Measurements from ENCODE around the gene AREG.
A peak's percentile ranks its signal among the peaks of the same experiment; 100 is the strongest.

AREG gene

DNA sequence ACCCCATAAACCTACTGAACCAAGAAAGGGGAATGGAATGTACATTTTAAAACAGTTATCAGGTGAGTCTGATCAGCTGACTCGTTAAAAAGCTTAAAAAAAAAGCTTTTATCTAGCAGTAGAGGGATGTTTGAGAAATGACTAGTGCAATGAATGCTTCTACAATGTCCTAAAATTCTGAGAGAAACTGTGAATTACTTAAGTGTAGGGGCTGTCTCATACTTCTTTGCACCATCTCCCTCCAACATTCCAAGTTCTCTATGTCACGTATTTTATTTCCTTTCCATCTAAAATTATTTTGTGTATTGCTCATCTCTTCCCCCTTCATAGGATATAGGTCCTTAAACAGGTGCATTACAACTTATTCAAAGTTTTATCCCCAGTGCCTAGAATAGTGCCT is 11.9 kb upstream of the AREG start:
- no peak for DNase-seq (ENCODE audit: low spot score)

DNA sequence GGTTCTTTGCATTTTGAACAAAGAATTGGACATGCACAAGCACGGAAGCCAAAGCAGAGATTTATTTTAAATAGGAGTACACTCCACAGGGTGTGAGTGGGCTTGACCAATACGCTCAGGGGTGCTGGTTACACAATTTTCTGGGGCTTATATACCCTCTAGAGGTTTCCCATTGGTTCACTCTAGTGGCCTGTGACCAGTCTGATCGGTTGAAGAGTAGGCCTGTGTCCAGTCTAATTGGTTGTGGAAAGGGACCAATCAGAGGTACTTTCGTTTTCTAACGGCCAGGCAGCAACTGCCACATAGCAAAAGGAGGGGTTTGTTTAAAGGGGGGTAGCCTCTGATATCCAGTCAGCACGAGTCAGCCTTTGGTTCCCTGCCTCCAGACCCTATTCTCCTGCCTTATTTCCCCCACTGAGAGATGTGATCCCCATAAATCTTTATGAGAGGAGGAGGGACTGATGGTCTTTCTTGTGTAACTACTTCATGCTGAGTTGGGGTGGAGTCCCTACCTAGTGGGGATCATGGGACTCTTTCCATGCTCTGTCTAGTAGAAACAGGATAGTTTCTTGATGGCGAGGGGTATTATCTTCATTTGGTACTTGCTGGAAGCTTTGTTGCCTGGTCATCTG is 11.3 kb upstream of the AREG start:
- peak; percentile 47 for DNase-seq (ENCODE audit: low spot score)

DNA sequence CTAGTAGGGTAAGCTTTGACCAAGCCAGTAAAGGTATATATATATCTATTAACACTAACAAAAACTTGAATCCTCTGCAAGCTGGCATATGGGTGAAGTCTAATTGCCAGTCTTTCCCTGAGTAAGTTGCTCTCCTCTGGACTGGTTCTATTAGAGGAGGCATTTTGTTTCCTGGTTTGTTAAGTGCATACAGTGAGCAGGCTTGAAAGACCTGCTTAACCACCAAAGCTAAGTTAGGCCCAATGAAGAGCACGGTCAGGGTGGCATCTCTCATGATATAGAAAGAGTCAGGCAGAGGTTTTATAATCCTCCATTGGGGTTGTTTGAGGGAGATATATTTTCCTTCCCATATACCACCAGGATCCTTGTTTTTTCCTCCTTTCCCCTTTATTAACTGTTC is 9.6 kb upstream of the AREG start:
- DNase-seq (ENCODE audit: low spot score) = no peak

DNA sequence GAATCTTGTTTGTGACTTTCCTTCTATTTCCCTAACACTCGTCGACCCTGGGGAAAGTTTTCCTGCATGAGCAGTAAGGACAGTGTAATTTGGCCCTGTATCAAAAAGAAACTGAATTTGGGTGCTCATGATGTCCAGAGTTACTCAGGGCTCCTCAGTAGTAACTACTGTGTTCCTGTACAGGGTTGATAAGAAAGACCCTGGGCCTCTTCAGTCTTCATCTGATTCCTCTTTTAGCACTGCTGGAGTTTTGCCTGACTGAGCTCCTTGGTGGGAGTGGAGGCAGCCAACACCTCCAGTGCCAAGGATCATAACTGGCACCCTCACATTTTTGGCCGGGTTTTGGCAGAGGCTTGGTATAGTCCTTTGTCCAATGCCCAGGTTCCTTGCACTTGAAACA is 7.1 kb upstream of the AREG start:
- no peak for DNase-seq (ENCODE audit: low spot score)

DNA sequence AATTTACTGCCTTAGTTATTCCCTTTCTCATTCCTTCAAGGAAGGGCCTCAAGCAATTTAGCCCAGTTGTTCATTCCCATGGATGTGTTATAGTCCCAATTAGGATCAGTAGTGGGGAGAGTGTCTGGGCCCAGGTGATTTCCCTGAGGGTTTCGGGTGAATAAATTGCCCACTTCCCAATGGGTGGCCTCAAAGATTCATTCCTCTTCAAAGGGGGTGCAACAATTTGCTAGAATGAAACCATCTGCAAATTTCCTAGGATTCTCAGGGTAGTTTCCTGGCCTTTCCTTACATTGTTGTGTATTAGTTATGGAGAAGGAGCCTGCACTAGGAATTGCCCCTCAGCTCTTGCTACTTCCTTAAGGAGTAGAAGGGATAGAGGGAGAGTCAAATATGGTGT is 6.3 kb upstream of the AREG start:
- DNase-seq (ENCODE audit: low spot score) = no peak

DNA sequence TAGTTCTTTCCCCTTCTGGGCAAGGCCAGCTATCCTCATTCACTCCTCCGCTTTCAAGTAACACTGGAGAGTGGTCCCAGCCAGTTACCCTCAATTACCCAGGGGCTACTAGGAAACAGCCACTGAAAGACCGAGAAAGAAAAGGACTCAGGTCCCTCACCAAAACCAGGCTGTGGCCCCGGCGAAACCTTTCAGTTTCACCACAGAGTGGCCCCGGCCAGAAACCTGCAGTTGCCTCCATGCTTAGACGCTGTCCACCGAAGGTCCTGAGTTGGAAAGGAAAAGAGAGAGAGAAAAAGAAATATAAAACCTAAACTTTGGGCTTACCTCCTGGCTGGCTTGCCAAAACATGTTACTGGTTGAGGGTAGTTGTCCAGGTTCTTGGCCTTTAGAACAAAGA is 5.0 kb upstream of the AREG start:
- DNase-seq (ENCODE audit: low spot score) = no peak

DNA sequence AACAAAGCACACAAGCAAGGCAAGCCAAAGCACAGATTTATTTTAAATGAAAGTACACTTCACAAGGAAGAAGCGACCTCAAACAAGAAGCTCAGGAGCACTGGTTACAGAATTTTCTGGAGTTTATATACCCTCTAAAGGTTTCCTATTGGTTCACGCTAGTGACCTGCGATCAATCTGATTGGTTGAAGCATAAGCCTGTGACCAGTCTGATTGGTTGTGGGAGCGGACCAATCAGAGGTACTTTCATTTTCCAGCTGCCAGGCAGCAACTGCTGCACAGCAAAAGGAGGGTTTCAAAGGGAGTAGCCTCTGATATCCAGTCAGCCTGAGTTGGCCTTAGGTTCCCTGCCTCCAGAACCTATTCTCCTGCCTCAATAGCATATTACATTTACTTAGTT is 4.6 kb upstream of the AREG start:
- DNase-seq (ENCODE audit: low spot score) = peak; percentile 19

DNA sequence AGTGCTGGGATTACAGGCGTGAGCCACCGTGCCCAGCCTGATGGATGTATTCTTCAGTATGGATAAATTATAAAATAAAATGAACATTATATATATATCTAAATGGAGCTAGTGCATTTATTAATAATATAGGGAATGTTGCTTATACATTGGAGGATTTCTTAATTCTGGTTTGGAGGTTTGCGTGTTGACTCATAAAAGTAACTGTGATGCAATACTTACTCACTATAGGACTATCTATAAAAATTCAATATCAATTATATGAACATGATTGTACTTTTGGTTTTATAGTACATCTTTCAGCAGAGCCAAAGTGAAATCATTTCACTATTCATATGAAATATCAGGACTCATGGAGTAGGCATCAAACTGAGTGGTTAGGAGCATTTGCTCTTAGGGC is 3.2 kb upstream of the AREG start:
- DNase-seq (ENCODE audit: low spot score) = no peak

DNA sequence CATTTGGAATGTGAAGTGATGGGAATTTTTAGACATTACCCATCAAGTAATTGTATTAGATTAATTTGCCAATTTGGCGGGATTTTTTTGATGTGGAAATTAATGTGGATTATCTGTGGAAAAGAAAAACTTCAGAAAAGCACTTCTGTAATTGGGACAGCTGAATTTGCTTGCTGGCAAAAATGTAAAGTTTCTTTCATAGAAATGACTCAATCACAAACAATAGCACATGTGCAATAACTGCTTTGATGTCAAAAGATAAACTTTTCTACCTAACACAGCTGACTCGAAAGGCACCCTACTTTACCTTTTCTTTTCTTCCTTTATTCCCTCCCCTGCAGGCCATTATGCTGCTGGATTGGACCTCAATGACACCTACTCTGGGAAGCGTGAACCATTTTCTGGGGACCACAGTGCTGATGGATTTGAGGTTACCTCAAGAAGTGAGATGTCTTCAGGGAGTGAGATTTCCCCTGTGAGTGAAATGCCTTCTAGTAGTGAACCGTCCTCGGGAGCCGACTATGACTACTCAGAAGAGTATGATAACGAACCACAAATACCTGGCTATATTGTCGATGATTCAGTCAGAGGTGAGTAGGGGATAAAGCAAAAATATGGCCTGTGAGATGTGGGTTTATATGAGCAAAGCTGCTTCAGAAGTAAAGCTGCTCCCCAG is 1.4 kb downstream of the AREG start:
- DNase-seq (ENCODE audit: low spot score) = no peak

DNA sequence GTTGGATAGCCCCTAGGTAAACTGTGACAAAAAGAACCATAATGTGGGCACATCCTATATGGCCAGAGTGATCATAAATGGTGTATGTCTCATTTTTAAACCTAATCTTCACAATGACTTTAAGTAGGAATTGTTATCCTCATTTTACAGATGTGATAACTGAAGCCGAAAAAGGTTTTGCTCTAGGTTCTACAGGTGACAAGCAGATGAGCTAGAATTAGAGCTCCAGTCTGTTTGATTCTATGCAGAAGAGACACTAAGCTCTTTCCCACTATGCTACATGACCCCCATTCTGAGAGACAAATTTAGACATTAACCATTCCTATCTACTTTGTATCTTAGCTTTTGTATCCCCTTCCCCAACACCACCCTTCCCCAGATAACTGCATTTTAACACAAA is 2.0 kb downstream of the AREG start:
- no peak for DNase-seq (ENCODE audit: low spot score)

DNA sequence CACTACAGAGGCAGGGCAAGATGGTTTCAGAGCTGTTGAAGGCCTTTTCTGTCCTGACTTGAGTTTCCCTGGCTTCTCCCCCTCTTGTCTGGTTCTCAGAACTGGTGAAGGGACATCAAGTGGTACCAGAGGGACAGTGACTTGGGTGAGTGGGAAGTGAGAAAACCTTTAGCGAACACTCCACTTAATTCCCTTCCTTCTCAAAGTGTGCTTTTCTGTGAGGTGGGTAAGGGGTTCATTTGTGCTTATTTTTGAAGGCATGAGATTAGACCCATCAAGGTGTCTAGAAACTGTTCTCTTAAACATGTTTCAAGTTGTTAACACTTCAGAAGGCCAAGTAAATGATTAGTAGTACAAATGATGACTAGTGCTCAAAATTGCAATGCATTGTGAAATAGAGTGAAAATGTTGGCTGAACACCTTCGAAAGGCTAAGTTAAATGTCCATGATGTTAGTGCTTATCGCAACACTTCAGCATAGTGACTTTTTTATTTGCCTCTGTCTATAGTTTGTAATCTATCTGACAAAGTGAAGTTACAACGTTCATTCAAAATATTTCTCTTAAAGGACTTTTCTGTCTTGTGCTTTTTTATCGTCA is 2.8 kb downstream of the AREG start:
- no peak for DNase-seq (ENCODE audit: low spot score)

DNA sequence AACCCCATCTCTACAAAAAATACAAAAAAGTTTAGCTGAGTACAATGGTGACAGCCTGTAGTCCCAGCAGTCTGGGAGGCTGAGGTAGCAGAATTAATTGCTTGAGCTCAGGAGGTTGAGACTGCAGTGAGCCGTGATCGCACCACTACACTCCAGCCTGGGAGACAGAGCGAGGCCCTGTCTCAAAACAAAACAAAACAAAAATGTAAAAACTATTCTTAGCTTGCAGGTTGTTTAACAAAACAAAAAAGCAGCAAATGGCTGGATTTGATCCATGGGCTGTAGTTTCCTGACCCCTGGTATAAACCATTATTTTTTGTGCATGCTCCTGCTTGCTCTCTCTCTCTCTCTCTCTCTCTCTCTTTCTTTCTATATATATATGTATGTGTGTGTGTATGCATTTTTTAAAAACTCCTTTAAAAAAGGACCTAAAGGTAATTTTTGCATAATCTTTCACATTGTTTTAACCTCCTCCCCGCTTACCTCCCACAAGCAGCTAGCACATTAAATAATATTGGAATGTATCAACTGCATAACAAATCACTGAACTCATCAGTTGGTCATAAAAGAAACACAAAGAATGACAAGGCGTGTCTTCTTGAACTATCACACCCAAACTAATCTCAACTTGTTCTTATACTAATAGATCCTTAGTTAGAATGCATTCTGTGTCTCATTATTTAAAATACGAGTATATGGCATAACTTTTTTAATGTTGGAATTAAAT is 4.8 kb downstream of the AREG start:
- no peak for DNase-seq (ENCODE audit: low spot score)

DNA sequence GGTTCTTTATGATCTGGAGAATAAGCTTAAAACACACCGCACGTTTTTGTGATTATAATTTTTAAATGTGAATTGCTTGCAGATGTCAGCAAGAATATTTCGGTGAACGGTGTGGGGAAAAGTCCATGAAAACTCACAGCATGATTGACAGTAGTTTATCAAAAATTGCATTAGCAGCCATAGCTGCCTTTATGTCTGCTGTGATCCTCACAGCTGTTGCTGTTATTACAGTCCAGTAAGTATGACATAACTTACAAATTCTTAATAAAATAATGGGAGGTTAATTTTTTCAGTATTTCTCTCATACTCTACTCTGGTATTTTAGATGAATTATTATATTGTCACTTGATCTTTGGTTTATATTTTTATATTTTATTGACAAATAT is 5.4 kb downstream of the AREG start:
- DNase-seq (ENCODE audit: low spot score) = no peak

DNA sequence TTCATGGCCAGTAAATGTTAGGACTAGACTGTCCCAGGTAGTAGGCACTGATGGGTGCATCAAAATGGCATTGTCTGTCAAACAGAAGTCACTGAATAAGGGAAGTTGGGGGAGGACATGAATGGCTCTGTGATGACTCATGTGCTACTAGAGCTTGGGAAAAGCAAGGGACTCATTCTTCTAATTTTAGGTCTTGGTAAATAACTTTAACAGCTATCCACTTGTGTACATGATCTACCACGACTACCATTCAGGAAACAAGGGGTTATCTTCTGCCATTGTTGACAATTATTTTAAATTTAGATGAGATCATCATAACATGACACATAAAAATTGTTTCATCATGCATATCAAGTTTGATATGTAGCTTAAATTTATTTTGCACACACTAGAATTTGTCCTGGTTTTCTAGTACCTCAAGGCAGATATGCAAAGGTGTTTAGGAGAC is 6.3 kb downstream of the AREG start:
- DNase-seq (ENCODE audit: low spot score) = no peak

DNA sequence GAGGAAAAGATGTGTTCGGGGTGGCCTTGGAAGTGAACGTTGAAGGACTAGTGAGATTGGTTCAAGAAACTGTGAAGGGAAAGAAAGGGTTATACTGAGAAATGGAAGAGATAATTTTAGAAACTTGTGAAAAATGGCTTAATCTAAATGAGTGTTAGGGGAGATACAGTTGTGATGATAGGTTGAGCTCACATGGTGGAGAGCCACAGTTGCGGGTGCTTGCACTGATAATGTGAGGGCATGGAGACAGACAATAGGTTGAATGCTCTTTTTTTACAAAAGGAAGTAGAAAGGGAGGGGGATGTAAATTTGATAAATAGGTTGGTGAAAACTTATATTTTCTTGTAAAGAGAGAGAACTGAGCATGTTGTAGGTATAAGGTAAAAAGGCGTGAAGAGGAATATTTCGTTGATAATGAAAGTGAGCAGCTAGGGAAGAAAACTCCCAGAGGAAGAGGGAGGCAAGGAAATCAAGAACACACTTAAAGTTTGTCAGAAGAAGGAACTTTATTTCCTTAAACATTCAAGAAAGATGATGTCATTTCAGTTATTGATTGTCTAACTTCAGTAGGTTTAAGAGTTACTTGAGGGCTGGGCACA is 8.2 kb downstream of the AREG start:
- no peak for DNase-seq (ENCODE audit: low spot score)

DNA sequence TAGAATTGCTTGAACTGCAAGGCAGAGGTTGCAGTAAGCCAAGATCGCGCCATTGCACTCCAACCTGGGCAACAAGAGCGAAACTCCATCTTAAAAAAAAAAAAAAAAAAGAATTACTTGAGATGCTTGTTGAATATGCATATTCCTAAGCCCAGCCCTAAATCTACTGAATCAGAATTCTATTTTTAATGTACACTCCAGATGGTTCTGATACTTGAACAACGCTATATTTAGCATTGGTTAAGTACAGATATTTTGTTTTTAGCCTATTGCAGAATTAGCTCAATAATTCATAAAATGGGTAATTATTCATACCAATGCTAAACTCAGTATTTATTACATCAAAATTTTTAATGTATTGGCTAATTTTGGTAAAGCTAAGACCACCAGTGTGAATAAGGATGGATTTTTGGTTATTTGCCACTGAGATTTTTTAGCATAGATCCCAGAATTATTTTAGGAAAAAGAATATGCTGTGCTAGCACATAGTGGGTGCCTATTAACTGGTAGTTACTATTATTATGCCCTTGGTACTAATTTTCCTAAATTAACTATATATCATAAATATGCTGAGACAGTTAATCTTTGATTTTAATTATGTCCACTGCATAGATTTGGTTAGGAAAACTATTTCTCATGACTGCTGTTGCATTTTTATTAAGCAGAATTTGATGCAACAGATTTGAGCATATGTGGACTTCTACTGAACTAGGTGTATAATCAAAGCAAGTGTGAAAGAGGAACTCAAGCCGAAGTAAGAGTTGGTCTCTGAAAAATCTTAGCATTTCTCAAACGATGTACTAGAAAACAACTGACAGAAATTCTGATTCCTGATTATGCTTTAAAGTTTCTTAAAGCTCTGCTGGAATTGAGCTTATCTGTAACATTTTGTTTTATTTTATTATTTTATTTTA is 9.2 kb downstream of the AREG start:
- DNase-seq (ENCODE audit: low spot score) = no peak

DNA sequence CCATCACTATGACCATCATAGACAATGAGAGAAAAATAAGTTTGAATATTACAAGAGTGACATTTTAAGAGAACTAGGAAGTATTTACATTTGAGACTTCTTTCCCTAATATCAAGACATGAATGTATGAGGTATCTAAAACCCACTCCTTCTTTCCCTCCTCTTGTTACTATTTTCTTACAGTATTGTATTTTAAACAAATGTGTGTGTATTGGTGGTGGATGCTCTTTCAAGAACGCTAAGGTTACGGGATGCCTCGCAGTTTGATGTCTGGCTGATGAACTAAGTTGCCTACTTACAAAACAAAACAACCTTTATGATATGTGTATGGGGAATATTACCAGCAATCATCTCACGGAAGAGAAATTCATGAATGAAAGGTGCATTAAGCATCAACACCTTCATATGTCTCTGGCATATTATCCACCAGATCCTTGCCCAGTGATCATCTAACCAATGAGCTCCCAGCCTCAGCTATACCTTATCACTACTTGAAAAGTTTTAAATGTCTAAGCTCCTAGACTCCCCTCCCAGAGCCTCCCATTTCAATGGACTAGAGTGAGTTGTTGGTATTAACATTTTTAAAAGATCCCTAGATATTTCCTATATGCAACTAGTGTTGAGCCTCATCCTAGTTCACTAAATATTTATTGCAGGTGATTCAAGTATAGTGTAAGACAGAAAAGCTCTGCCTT is 10.6 kb downstream of the AREG start:
- DNase-seq (ENCODE audit: low spot score) = no peak

DNA sequence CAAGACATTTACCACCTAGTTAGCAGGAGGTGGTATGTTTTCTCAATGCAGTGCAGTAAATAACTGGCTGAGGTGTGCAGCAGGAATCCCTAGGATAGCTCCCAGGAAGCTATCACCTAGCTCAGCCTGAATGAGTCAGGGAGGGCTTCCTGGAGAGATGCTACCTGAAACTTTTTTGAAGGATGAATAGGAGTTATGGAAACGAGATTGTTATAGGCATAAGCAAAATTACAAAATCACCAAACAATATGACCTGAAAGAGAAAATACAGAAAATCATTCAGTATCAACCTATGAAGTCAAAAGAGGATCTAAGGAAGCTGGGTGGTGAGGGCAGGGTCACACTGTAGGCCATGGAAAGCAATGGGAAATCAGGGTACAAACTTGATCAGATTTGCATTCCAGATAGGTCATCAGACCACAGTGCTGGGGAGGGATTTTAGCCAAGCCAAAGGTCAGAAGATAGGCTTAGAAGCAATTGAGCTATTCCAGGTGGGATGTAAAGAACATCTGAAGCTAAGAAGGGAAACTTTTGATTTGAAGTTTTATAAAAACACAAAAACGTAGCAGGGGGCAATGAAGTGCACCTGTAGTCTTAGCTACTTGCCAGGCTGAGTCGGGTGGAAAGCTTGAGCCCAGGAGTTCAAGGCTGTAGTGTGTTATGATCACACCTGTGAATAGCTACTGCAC is 11.3 kb downstream of the AREG start:
- DNase-seq (ENCODE audit: low spot score) = no peak

DNA sequence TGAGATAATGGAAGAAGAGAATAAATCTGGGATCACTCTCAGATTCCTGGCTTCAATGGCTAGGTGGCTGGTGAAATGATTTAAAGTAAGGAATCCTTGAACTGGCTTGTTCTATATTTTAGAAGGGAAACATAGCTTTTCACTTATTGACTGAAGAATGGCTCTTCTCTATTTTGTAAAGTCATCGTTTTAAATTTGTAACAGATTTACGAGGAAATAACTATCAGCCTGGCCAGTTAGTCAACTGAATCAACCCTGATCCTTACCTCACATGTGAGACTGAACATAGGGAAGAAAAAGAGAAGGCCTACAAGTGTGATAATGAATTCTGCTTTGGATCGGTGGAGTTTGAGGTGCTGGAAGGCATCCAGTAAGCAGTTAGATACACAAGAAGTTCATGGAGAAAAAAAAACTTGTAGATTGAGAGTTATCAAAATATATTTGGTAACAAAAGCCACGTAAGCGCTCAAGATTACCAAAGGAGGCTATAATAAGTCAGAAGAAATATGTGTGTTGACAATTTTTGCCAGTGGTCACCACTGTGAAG is 12.0 kb downstream of the AREG start:
- DNase-seq (ENCODE audit: low spot score) = no peak

DNA sequence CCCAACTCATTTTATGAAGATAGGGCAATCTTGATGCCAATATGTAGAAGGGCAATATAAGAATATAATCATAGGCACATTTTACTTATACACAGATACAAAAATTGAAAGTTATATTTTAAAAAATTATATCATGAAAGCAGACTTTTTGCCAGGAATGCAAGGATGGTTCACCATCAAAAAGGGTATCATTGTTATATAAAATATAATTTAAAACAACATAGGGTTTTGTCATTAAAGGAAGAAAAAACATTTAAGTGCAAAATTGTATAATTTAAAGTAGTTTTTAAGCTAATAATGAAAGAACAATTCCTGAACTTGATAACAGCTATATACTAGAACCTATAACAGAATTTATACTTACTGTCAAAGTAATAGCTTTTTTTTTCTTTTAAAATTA is 15.9 kb downstream of the AREG start:
- no peak for DNase-seq (ENCODE audit: low spot score)

Data from NAMALWA (cell line).